Nephron (organoid): ENCODE results near the gene GALP.
"Not testable (repeated sequence)": the region's sequence is repeated elsewhere in the genome, so short reads cannot be mapped to it uniquely, and the experiment has no call there.

Source experiments
- H3K27ac Mint-ChIP-seq, 3 experiments: 2 replicates each; pipeline ENCODE4 v1.8.0; 2020; ENCODE audit warnings: mixed read lengths in 3 of 3, mild to moderate bottlenecking in 2 of 3, moderate library complexity in 1 of 3
- H3K27me3 Mint-ChIP-seq: 2 replicates; pipeline ENCODE4 v1.8.0; 2021; ENCODE audit warnings: low read depth, mild to moderate bottlenecking, moderate library complexity, mixed read lengths
- H3K36me3 Mint-ChIP-seq: 2 replicates; pipeline ENCODE4 v1.8.0; 2020; ENCODE audit warnings: low read depth, mixed read lengths
- H3K4me1 Mint-ChIP-seq: 2 replicates; pipeline ENCODE4 v1.8.0; 2020; ENCODE audit warnings: mixed read lengths
- H3K4me3 Mint-ChIP-seq, 3 experiments: 2 replicates each; pipeline ENCODE4 v1.8.0; 2020; ENCODE audit warnings: mild to moderate bottlenecking in 3 of 3, mixed read lengths in 3 of 3, moderate library complexity in 2 of 3
- H3K9me3 Mint-ChIP-seq: 2 replicates; pipeline ENCODE4 v1.8.0; 2020; ENCODE audit warnings: mixed read lengths
- TF ChIP-seq, protein P1 (sequence below), 3 experiments: fragments of 200-600 bp; sonication (generic); IDR thresholded peaks; one replicate each; pipeline ENCODE4 v1.5.0; 2021; ENCODE audit warnings: antibody characterized with exemption in 3 of 3; ENCODE audit not compliant: unreplicated experiment in 3 of 3

Gene GALP

DNA sequence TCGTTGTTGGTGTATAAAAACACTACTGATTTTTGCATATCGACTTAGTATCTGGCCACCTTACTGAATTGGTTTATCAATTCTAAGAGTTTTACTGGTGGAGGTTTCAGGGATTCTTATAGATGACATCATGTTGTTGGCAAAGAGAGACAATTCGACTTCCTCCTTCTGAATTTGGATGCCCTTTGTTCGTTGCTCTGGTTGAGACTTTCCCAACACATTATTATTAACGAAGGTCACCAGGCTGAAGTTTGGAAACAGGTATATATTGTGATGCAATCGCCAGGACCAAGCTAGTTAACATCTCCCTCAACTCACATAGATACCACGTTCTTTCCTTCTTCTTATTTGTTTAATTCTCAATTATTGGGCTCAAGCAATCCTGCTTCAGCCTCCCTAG lies 23.9 kb downstream of the GALP start:
- no peaks in the 10 kb centered on the region for H3K9me3 Mint-ChIP-seq
- H3K4me3 Mint-ChIP-seq, result no peak overlapping the region
- TF ChIP-seq, protein P1, sequence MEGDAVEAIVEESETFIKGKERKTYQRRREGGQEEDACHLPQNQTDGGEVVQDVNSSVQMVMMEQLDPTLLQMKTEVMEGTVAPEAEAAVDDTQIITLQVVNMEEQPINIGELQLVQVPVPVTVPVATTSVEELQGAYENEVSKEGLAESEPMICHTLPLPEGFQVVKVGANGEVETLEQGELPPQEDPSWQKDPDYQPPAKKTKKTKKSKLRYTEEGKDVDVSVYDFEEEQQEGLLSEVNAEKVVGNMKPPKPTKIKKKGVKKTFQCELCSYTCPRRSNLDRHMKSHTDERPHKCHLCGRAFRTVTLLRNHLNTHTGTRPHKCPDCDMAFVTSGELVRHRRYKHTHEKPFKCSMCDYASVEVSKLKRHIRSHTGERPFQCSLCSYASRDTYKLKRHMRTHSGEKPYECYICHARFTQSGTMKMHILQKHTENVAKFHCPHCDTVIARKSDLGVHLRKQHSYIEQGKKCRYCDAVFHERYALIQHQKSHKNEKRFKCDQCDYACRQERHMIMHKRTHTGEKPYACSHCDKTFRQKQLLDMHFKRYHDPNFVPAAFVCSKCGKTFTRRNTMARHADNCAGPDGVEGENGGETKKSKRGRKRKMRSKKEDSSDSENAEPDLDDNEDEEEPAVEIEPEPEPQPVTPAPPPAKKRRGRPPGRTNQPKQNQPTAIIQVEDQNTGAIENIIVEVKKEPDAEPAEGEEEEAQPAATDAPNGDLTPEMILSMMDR (IDR thresholded peaks at IDR 0.05; ENCODE audit: unreplicated experiment in 3 of 3), result no peak
- H3K4me1 Mint-ChIP-seq, result no peaks in the 10 kb centered on the region
- no peak overlapping the region for H3K27ac Mint-ChIP-seq
- H3K27me3 Mint-ChIP-seq, result no peaks in the 10 kb centered on the region
- no peaks in the 10 kb centered on the region for H3K36me3 Mint-ChIP-seq

DNA sequence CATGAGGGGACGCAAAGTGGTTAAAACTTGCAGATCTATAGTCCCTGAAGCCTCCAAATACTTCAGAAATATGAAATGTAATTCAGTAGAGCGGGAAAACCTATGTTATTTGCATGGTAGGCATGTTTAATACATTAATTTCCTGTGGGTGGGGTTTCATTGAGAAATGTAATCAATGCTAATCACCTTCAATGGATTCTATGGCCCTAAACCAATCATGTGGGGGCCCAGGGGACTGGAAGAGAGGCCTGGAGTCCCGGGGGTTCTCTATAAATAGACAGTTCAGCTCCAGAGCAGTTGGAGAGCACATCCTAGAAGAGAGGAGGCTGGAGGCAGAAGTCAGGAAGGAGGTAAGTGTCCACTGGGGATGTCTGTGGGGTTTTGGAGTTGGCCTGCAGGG lies 26.2 kb downstream of the GALP start, which contains the start of gene ZSCAN5C:
ZSCAN5C (plus strand) TSS at position 301 of the 400 bp plus-strand sequence. CDS start 3,641 bp downstream, outside the sequence.
- no peaks in the 10 kb centered on the region for H3K36me3 Mint-ChIP-seq
- no peaks in the 10 kb centered on the region for H3K27me3 Mint-ChIP-seq
- H3K4me1 Mint-ChIP-seq, result no peaks in the 10 kb centered on the region
- TF ChIP-seq, protein P1 (IDR thresholded peaks at IDR 0.05; ENCODE audit: unreplicated experiment in 3 of 3), result no peak
- peaks cover under 1% of the 10 kb centered on the region for H3K9me3 Mint-ChIP-seq
- H3K4me3 Mint-ChIP-seq, result no peak within 1 kb of the TSS
- no peak within 1 kb of the TSS for H3K27ac Mint-ChIP-seq

DNA sequence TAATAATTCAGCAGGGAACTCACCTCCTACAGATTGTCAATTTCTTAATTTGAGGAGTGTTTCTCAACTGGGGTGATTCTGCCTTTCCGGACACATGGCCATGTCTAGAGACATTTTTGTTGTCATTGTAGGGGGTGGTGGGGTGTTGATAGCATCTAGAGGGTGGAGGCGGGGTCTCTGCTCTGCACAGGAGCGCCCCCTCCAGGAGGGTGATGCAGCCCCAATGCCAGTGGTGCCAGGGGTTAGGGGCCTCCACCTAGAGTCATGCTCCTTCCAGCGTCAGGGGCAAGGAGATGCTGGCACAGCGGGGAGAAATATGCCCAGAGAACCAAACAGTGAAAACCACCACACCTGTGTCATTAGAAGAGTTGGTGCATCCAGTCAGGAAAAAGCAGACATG lies 31.8 kb downstream of the GALP start:
- not testable (repeated sequence) for H3K9me3 Mint-ChIP-seq, H3K27ac Mint-ChIP-seq, H3K4me1 Mint-ChIP-seq, H3K36me3 Mint-ChIP-seq, H3K4me3 Mint-ChIP-seq, H3K27me3 Mint-ChIP-seq

DNA sequence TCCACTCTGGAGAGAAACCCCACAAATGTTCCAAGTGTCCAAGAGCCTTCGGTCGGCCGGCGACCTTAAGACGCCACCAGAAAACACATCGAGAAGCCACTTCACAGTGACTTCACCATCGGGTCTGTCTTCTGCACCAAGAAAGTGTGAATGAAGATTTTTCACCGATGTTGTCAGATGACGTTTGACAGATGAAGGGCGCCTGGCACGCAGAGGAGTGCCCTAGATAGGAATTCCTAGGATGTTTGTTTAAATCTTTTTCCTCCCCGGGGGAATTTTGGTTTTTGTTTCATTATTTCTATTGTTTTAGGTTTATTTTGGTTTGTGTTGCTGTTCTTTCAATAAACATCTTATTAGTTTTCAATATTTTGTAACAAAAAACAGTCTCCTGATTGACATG lies 33.3 kb downstream of the GALP start:
- H3K4me1 Mint-ChIP-seq, result no peaks in the 10 kb centered on the region
- no peaks in the 10 kb centered on the region for H3K36me3 Mint-ChIP-seq
- no peak overlapping the region for H3K27ac Mint-ChIP-seq

DNA sequence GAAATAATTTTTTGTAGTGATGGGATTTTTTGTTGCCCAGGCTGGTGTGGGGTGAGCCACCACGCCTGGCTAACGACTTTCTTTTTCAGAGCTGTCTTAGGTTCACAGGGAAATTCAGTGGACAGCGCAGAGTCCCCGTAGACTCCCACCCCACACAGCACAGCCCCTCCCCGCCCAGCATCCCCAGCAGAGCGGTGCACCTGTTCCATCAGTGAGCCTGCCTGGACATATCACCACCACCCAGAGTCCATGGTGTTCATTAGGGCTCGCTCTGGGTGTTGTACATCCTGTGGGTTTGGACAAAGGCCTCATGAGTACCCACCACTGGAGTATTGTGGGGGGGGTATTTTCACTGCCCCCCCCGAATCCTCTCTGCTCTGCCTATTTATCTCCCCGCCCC lies 34.2 kb downstream of the GALP start:
- H3K27me3 Mint-ChIP-seq, H3K4me1 Mint-ChIP-seq, H3K27ac Mint-ChIP-seq, H3K9me3 Mint-ChIP-seq, H3K4me3 Mint-ChIP-seq, H3K36me3 Mint-ChIP-seq: not testable (repeated sequence)

More for the DNA sequence above, 33.3 kb downstream of the GALP start:
- TF ChIP-seq, protein P1 (IDR thresholded peaks at IDR 0.05; ENCODE audit: unreplicated experiment in 3 of 3), result no peak
- Mint-ChIP-seq H3K9me3 (peaks cover 2% of the 10 kb centered on the region), H3K4me3 (no peak overlapping the region), H3K27me3 (peaks cover 5% of the 10 kb centered on the region)

DNA sequence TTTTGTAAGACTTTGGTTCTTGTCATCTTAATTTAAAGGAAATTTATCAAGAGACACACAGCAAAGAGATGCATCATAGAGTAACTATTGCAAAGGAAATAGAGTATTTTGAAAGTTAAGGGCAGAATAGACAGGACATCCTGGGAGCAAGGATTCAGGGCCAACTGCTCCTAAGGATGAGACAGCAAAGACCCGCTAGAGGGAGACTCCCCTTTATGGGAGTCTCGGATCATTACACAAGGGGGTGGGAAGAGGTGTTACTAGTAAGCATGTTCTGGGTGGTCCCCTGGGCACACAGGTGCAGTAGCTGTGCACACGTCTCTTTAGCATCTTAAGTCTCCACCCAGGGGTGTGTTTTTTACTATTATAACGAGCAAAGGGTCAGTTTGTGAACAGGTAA lies 35.9 kb downstream of the GALP start:
- H3K4me3 Mint-ChIP-seq, result no peak overlapping the region
- no peak overlapping the region for H3K27ac Mint-ChIP-seq
- TF ChIP-seq, protein P1 (IDR thresholded peaks at IDR 0.05; ENCODE audit: unreplicated experiment in 3 of 3), result no peak
- peaks cover 2% of the 10 kb centered on the region for H3K9me3 Mint-ChIP-seq
- peaks cover 10% of the 10 kb centered on the region for H3K27me3 Mint-ChIP-seq
- H3K4me1 Mint-ChIP-seq, result no peaks in the 10 kb centered on the region
- no peaks in the 10 kb centered on the region for H3K36me3 Mint-ChIP-seq

DNA sequence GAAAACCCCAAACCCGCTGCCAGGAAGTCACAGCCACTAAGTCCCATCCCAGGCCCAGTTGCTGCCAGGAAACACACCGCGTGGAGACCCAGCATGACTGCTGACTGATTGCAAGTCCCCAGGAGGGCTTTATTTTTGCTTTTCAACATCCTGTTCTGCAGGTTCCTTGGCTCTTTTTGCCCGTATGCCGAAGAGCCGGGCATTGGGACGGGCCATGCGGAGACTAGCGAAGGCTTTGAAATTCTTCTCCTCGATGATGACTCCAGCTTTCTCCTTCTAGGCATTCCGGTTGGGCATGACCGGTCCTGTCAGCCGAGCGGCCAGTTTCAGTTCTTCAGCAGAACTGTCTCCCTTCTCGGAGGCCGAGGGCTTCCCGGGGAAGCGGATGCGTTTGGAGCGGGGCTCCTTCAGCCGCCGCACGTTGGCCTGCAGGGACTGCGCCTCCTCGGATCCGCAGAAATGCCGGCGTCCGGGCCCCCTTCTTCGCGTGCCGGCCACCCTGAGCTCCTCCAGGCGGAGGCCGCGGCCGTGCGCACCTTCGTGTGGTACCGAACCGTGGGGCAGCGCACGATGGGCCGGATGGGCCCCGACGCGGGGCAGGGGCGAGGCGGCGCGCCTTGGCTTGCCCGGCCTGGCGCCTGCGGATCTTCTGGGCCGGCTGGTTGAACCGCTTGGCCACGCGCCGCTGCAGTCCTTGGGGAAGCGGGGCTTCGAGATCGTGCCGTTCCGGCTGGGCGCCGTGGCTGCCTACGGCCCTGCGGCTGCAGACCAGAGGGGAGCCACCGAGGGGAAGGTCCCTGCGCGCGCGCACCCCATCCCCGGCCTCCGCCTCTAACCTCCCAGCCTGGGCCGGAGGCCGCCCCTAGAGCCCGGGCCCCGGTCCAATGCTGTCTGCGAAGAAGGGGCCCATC lies 41.5 kb downstream of the GALP start:
- Mint-ChIP-seq H3K36me3 (peaks cover 10% of the 10 kb centered on the region), H3K4me1 (no peaks in the 10 kb centered on the region), H3K27me3 (peaks cover 16% of the 10 kb centered on the region), H3K4me3 (peak overlapping the region in 2 of 3 experiments; percentile 17 to 60), H3K27ac (no peak overlapping the region), H3K9me3 (peaks cover 2% of the 10 kb centered on the region)
- TF ChIP-seq, protein P1 (IDR thresholded peaks at IDR 0.05; ENCODE audit: unreplicated experiment in 3 of 3), result no peak
